ENCODE measurements around the gene KIAA1671. TPM values are rescaled to one million over a fixed set of nuclear protein-coding genes. Genes with fewer than 3 reads are reported as not detected.

Gene KIAA1671
- total RNA-seq, 1 experiment from 2014 or later, result 10.2 TPM

- H3K27me3 ChIP-seq, result no peaks in the 10 kb centered on the region
- H3K9me3 ChIP-seq, result no peaks in the 10 kb centered on the region
- H3K4me3 ChIP-seq, result no peak overlapping the region
- peaks cover 10% of the 10 kb centered on the region for H3K36me3 ChIP-seq
- peak; percentile 83 for DNase-seq
Observed at GRCh38 chr22:24969560-24970301, 17.2 kb downstream of the KIAA1671 start.

- Histone ChIP-seq H3K27me3 (no peaks in the 10 kb centered on the region), H3K36me3 (peaks cover 2% of the 10 kb centered on the region), H3K9me3 (no peaks in the 10 kb centered on the region), H3K4me3 (no peak overlapping the region)
- DNase-seq, result no peak
Observed at GRCh38 chr22:24972369-24972768, 19.9 kb downstream of the KIAA1671 start.

GRCh38 chr22:24973872-24974271 lies 21.4 kb downstream of the KIAA1671 start:
- Histone ChIP-seq H3K36me3 (peaks cover 2% of the 10 kb centered on the region), H3K9me3 (no peaks in the 10 kb centered on the region), H3K4me3 (no peak overlapping the region), H3K27me3 (no peaks in the 10 kb centered on the region)
- DNase-seq, result no peak

GRCh38 chr22:24975125-24975640 lies 22.7 kb downstream of the KIAA1671 start:
- no peak for DNase-seq
- Histone ChIP-seq H3K36me3 (peaks cover 2% of the 10 kb centered on the region), H3K9me3 (no peaks in the 10 kb centered on the region), H3K27me3 (no peaks in the 10 kb centered on the region), H3K4me3 (no peak overlapping the region)

- Histone ChIP-seq H3K36me3 (peaks cover 4% of the 10 kb centered on the region), H3K4me3 (no peak overlapping the region), H3K9me3 (no peaks in the 10 kb centered on the region), H3K27me3 (no peaks in the 10 kb centered on the region)
- peak; percentile 50 for DNase-seq
Observed at GRCh38 chr22:24975813-24976341, 23.4 kb downstream of the KIAA1671 start.

GRCh38 chr22:24976442-24977218 lies 24.1 kb downstream of the KIAA1671 start:
- no peak for DNase-seq
- Histone ChIP-seq H3K27me3 (no peaks in the 10 kb centered on the region), H3K36me3 (peaks cover 2% of the 10 kb centered on the region), H3K9me3 (no peaks in the 10 kb centered on the region), H3K4me3 (no peak overlapping the region)

GRCh38 chr22:24977370-24978221 lies 25.1 kb downstream of the KIAA1671 start:
- Histone ChIP-seq H3K27me3 (no peaks in the 10 kb centered on the region), H3K9me3 (no peaks in the 10 kb centered on the region), H3K4me3 (no peak overlapping the region), H3K36me3 (peaks cover 2% of the 10 kb centered on the region)
- DNase-seq, result peak; percentile 86

- no peak overlapping the region for H3K4me3 ChIP-seq
- H3K36me3 ChIP-seq, result peaks cover 2% of the 10 kb centered on the region
- DNase-seq, result no peak
- no peaks in the 10 kb centered on the region for H3K9me3 ChIP-seq
- H3K27me3 ChIP-seq, result no peaks in the 10 kb centered on the region
Observed at GRCh38 chr22:24978308-24978707, 25.8 kb downstream of the KIAA1671 start.

- H3K9me3 ChIP-seq, result no peaks in the 10 kb centered on the region
- DNase-seq, result no peak
Observed at GRCh38 chr22:24981066-24981465, 28.6 kb downstream of the KIAA1671 start.

GRCh38 chr22:24981656-24982055 lies 29.1 kb downstream of the KIAA1671 start:
- Histone ChIP-seq H3K9me3 (no peaks in the 10 kb centered on the region), H3K36me3 (peaks cover 2% of the 10 kb centered on the region), H3K4me3 (no peak overlapping the region), H3K27me3 (no peaks in the 10 kb centered on the region)
- no peak for DNase-seq

More at GRCh38 chr22:24981066-24981465, 28.6 kb downstream of the KIAA1671 start:
- no peak overlapping the region for H3K4me3 ChIP-seq
- peaks cover 2% of the 10 kb centered on the region for H3K36me3 ChIP-seq
- H3K27me3 ChIP-seq, result no peaks in the 10 kb centered on the region

GRCh38 chr22:24982301-24983056 lies 30.0 kb downstream of the KIAA1671 start:
- H3K27me3 ChIP-seq, result no peaks in the 10 kb centered on the region
- H3K36me3 ChIP-seq, result peaks cover 2% of the 10 kb centered on the region; the same call in 1 of the 2 replicates
- H3K9me3 ChIP-seq, result no peaks in the 10 kb centered on the region
- no peak overlapping the region for H3K4me3 ChIP-seq
- DNase-seq, result peak; percentile 82

GRCh38 chr22:24983151-24983550 lies 30.6 kb downstream of the KIAA1671 start:
- Histone ChIP-seq H3K9me3 (no peaks in the 10 kb centered on the region), H3K4me3 (no peak overlapping the region), H3K27me3 (no peaks in the 10 kb centered on the region), H3K36me3 (peaks cover 2% of the 10 kb centered on the region; the same call in 1 of the 2 replicates)
- DNase-seq, result no peak

GRCh38 chr22:24984122-24984521 lies 31.6 kb downstream of the KIAA1671 start:
- no peak overlapping the region for H3K4me3 ChIP-seq
- no peak for DNase-seq
- no peaks in the 10 kb centered on the region for H3K27me3 ChIP-seq
- H3K9me3 ChIP-seq, result no peaks in the 10 kb centered on the region
- H3K36me3 ChIP-seq, result peaks cover 2% of the 10 kb centered on the region; the same call in 1 of the 2 replicates

- Histone ChIP-seq H3K27me3 (no peaks in the 10 kb centered on the region), H3K36me3 (peaks cover 3% of the 10 kb centered on the region), H3K4me3 (no peak overlapping the region), H3K9me3 (no peaks in the 10 kb centered on the region)
- DNase-seq, result no peak
Observed at GRCh38 chr22:24985826-24986214, 33.3 kb downstream of the KIAA1671 start.

- H3K9me3 ChIP-seq, result no peaks in the 10 kb centered on the region
- no peak for DNase-seq
Observed at GRCh38 chr22:24986816-24987215, 34.3 kb downstream of the KIAA1671 start.

GRCh38 chr22:24989135-24989534 lies 36.6 kb downstream of the KIAA1671 start:
- no peak overlapping the region for H3K4me3 ChIP-seq
- DNase-seq, result no peak
- no peaks in the 10 kb centered on the region for H3K9me3 ChIP-seq
- no peaks in the 10 kb centered on the region for H3K27me3 ChIP-seq
- H3K36me3 ChIP-seq, result peaks cover 3% of the 10 kb centered on the region

More at GRCh38 chr22:24986816-24987215, 34.3 kb downstream of the KIAA1671 start:
- Histone ChIP-seq H3K36me3 (peaks cover 3% of the 10 kb centered on the region), H3K4me3 (no peak overlapping the region), H3K27me3 (no peaks in the 10 kb centered on the region)
